Mesenchymal stem cell (in vitro differentiated cells and primary cell): ENCODE data around the gene R3HDM4.

Source experiments
- DNase-seq: peaks from one replicate; pipeline ENCODE4 v3.0.0-alpha.2; 2013
- H2AFZ ChIP-seq: one replicate; pipeline ENCODE4 v1.6.1; 2013; ENCODE audit warnings: low read depth, mild to moderate bottlenecking, control low read depth, inconsistent platforms, low read length, moderate library complexity
- H2AK5ac ChIP-seq: 2 replicates; pipeline ENCODE4 v1.6.1; 2013; ENCODE audit warnings: low read length, moderate library complexity, mild to moderate bottlenecking, inconsistent platforms; ENCODE audit not compliant: severe bottlenecking
- H2BK120ac ChIP-seq: one replicate; pipeline ENCODE4 v1.6.1; 2013; ENCODE audit warnings: low read depth, mild to moderate bottlenecking, inconsistent platforms, low read length, moderate library complexity
- H2BK12ac ChIP-seq, 2 experiments: one replicate each; pipeline ENCODE4 v1.6.1; 2013; ENCODE audit warnings: inconsistent platforms in 2 of 2, low read length in 2 of 2, mild to moderate bottlenecking in 2 of 2, moderate library complexity in 2 of 2, control low read depth in 1 of 2
- H2BK15ac ChIP-seq: one replicate; pipeline ENCODE4 v1.6.1; 2013; ENCODE audit warnings: mild to moderate bottlenecking, low read depth, inconsistent platforms; ENCODE audit not compliant: poor library complexity, severe bottlenecking
- H2BK5ac ChIP-seq: 2 replicates; pipeline ENCODE4 v1.6.1; 2013; ENCODE audit warnings: low read depth, mild to moderate bottlenecking, low read length, control low read depth, inconsistent platforms; ENCODE audit not compliant: poor library complexity, severe bottlenecking
- H3K14ac ChIP-seq, 2 experiments: one replicate each; pipeline ENCODE4 v1.6.1; 2013; ENCODE audit warnings: inconsistent platforms in 2 of 2, low read length in 2 of 2, control low read depth in 1 of 2, mild to moderate bottlenecking in 1 of 2, moderate library complexity in 1 of 2
- H3K18ac ChIP-seq, 2 experiments: one replicate each; pipeline ENCODE4 v1.6.1; 2013; ENCODE audit warnings: inconsistent platforms in 2 of 2, low read length in 2 of 2, control low read depth in 1 of 2, low read depth in 1 of 2, mild to moderate bottlenecking in 1 of 2
- H3K23ac ChIP-seq, 2 experiments: one replicate each; pipeline ENCODE4 v1.6.1; 2013; ENCODE audit warnings: inconsistent platforms in 2 of 2, low read length in 2 of 2, mild to moderate bottlenecking in 2 of 2, moderate library complexity in 2 of 2, control low read depth in 1 of 2
- H3K27ac ChIP-seq: 2 replicates; pipeline ENCODE4 v1.5.1; 2013; ENCODE audit warnings: mild to moderate bottlenecking, moderate library complexity, low read length, control low read depth, inconsistent platforms; ENCODE audit not compliant: poor library complexity, severe bottlenecking
- H3K27me3 ChIP-seq, 2 experiments: 2 replicates each; pipeline versions ENCODE4 v1.6.1 to v1.7.0; 2013; ENCODE audit warnings: low read length in 2 of 2, mild to moderate bottlenecking in 2 of 2, moderate library complexity in 2 of 2, control low read depth in 1 of 2, inconsistent platforms in 1 of 2; ENCODE audit not compliant: control insufficient read depth in 1 of 2, insufficient read depth in 1 of 2
- H3K36me3 ChIP-seq, 2 experiments: 2 replicates each; pipeline versions ENCODE4 v1.6.1 to v1.7.0; 2013; ENCODE audit warnings: low read length in 2 of 2, control low read depth in 1 of 2, inconsistent platforms in 1 of 2, low read depth in 1 of 2, mild to moderate bottlenecking in 1 of 2; ENCODE audit not compliant: insufficient read depth in 2 of 2, control insufficient read depth in 1 of 2
- H3K4ac ChIP-seq, 2 experiments: one replicate each; pipeline ENCODE4 v1.6.1; 2013; ENCODE audit warnings: inconsistent platforms in 2 of 2, low read length in 2 of 2, mild to moderate bottlenecking in 2 of 2, moderate library complexity in 2 of 2, control low read depth in 1 of 2, low read depth in 1 of 2
- H3K4me1 ChIP-seq: 2 replicates; pipeline ENCODE4 v1.6.1; 2013; ENCODE audit warnings: low read depth, low read length, control low read depth; ENCODE audit not compliant: control insufficient read depth, insufficient read depth
- H3K4me2 ChIP-seq: 2 replicates; pipeline ENCODE4 v1.6.1; 2013; ENCODE audit warnings: low read length, mild to moderate bottlenecking, inconsistent platforms; ENCODE audit not compliant: poor library complexity, severe bottlenecking
- H3K4me3 ChIP-seq, 2 experiments: 2 replicates each; pipeline versions ENCODE4 v1.5.1 to v1.7.0; 2013; ENCODE audit warnings: low read length in 2 of 2, mild to moderate bottlenecking in 2 of 2, control low read depth in 1 of 2, low read depth in 1 of 2; ENCODE audit not compliant: insufficient read depth in 1 of 2
- H3K79me1 ChIP-seq: replicated peaks from 2 replicates; pipeline ENCODE4 v1.6.1; 2013; ENCODE audit warnings: mild to moderate bottlenecking, control low read depth, low read length, inconsistent platforms; ENCODE audit not compliant: poor library complexity, severe bottlenecking
- H3K9ac ChIP-seq: 2 replicates; pipeline ENCODE4 v1.7.0; 2013; ENCODE audit warnings: mild to moderate bottlenecking, low read length, moderate library complexity
- H3K9me3 ChIP-seq: 2 replicates; pipeline ENCODE4 v1.7.0; 2013; ENCODE audit warnings: mild to moderate bottlenecking, low read length; ENCODE audit not compliant: control insufficient read depth
- H4K8ac ChIP-seq: one replicate; pipeline ENCODE4 v1.6.1; 2013; ENCODE audit warnings: inconsistent platforms, mild to moderate bottlenecking, low read length, moderate library complexity
- H4K91ac ChIP-seq: one replicate; pipeline ENCODE4 v1.6.1; 2013; ENCODE audit warnings: mild to moderate bottlenecking, low read length, inconsistent platforms
- WGBS: methylation state at CpG from one replicate; pipeline ENCODE4 v1.1.7; 2013; ENCODE audit warnings: mixed read lengths; 5-methylcytosine and 5-hydroxymethylcytosine counted together

R3HDM4 gene

GRCh38 chr19:911197-912033, 1.6 kb downstream of the R3HDM4 start:
- no peak overlapping the region for H4K8ac ChIP-seq
- peak overlapping the region in 1 of 2 experiments; percentile 6 for H2BK12ac ChIP-seq
- H3K9ac ChIP-seq = no peak overlapping the region
- no peak overlapping the region for H3K4ac ChIP-seq
- no peak overlapping the region for H3K14ac ChIP-seq
- no peak overlapping the region for H3K23ac ChIP-seq
- H4K91ac ChIP-seq = no peak overlapping the region
- no peak overlapping the region for H2BK120ac ChIP-seq
- no peak overlapping the region for H3K27ac ChIP-seq
- H2AK5ac ChIP-seq = no peak overlapping the region
- no peaks in the 10 kb centered on the region for H3K27me3 ChIP-seq
- H3K4me3 ChIP-seq = peak overlapping the region; percentile 42 to 56
- peak overlapping the region; percentile 61 for H3K4me2 ChIP-seq
- no peak overlapping the region for H2BK5ac ChIP-seq
- DNase-seq = no peak
- no peaks in the 10 kb centered on the region for H3K9me3 ChIP-seq
- H2AFZ ChIP-seq = no peak overlapping the region
- no peak overlapping the region for H3K18ac ChIP-seq
- no peak overlapping the region for H2BK15ac ChIP-seq
- H3K79me1 ChIP-seq = peaks cover 8% of the 10 kb centered on the region
- 94% methylated on average over 46 of the region's 54 CpGs for WGBS
- H3K36me3 ChIP-seq = peaks cover 0 to 22% of the 10 kb centered on the region in 2 experiments
- peaks cover 23% of the 10 kb centered on the region for H3K4me1 ChIP-seq

- no peak overlapping the region for H2BK12ac ChIP-seq
- H3K4me1 ChIP-seq = peaks cover 35% of the 10 kb centered on the region
- no peak overlapping the region for H3K4me3 ChIP-seq
- no peak overlapping the region for H3K4me2 ChIP-seq
- no peak overlapping the region for H3K9ac ChIP-seq
- DNase-seq = no peak
- 84% methylated on average over 14 of the region's 14 CpGs for WGBS
- no peak overlapping the region for H2BK5ac ChIP-seq
- H2BK15ac ChIP-seq = no peak overlapping the region
- peaks cover 8% of the 10 kb centered on the region for H3K79me1 ChIP-seq
- H3K9me3 ChIP-seq = no peaks in the 10 kb centered on the region
- no peak overlapping the region for H3K14ac ChIP-seq
- no peak overlapping the region for H3K27ac ChIP-seq
- no peak overlapping the region for H4K8ac ChIP-seq
- H3K4ac ChIP-seq = peak overlapping the region in 1 of 2 experiments; percentile 83
- H3K18ac ChIP-seq = no peak overlapping the region
- no peak overlapping the region for H2AFZ ChIP-seq
- H3K23ac ChIP-seq = peak overlapping the region in 1 of 2 experiments; percentile 70
- no peak overlapping the region for H4K91ac ChIP-seq
- H3K36me3 ChIP-seq = peaks cover 0 to 30% of the 10 kb centered on the region in 2 experiments
- no peak overlapping the region for H2BK120ac ChIP-seq
- H3K27me3 ChIP-seq = no peaks in the 10 kb centered on the region
- no peak overlapping the region for H2AK5ac ChIP-seq
Observed at GRCh38 chr19:907183-907853, 5.7 kb downstream of the R3HDM4 start.

- no peak overlapping the region for H4K91ac ChIP-seq
- H3K9me3 ChIP-seq = no peaks in the 10 kb centered on the region
- DNase-seq = no peak
- H3K23ac ChIP-seq = no peak overlapping the region
- peaks cover 34% of the 10 kb centered on the region for H3K4me1 ChIP-seq
- no peak overlapping the region for H3K9ac ChIP-seq
- no peak overlapping the region for H2AK5ac ChIP-seq
- no peak overlapping the region for H3K27ac ChIP-seq
- WGBS = 94% methylated on average over 3 of the region's 7 CpGs
- no peak overlapping the region for H3K4ac ChIP-seq
- H2BK12ac ChIP-seq = no peak overlapping the region
- H3K36me3 ChIP-seq = peaks cover 0 to 34% of the 10 kb centered on the region in 2 experiments
- no peaks in the 10 kb centered on the region for H3K27me3 ChIP-seq
- no peak overlapping the region for H2BK5ac ChIP-seq
- no peak overlapping the region for H2BK15ac ChIP-seq
- H3K4me3 ChIP-seq = no peak overlapping the region
- H3K14ac ChIP-seq = no peak overlapping the region
- H3K79me1 ChIP-seq = peaks cover 14% of the 10 kb centered on the region
- no peak overlapping the region for H2AFZ ChIP-seq
- no peak overlapping the region for H3K4me2 ChIP-seq
- no peak overlapping the region for H4K8ac ChIP-seq
- H3K18ac ChIP-seq = no peak overlapping the region
- H2BK120ac ChIP-seq = no peak overlapping the region
Observed at GRCh38 chr19:906480-906879, 6.5 kb downstream of the R3HDM4 start.

- Histone ChIP-seq H3K36me3 (peaks cover 2 to 46% of the 10 kb centered on the region in 2 experiments), H3K4me3 (no peak overlapping the region), H3K23ac (no peak overlapping the region), H2BK15ac (no peak overlapping the region), H2BK120ac (no peak overlapping the region), H2AK5ac (no peak overlapping the region), H2AFZ (no peak overlapping the region), H3K14ac (no peak overlapping the region), H3K79me1 (peaks cover 28% of the 10 kb centered on the region), H3K4ac (no peak overlapping the region), H3K9me3 (no peaks in the 10 kb centered on the region), H3K27ac (no peak overlapping the region), H4K8ac (no peak overlapping the region), H4K91ac (no peak overlapping the region), H3K18ac (no peak overlapping the region), H3K27me3 (no peaks in the 10 kb centered on the region), H2BK5ac (no peak overlapping the region), H3K9ac (no peak overlapping the region), H2BK12ac (no peak overlapping the region), H3K4me2 (no peak overlapping the region), H3K4me1 (peaks cover 40% of the 10 kb centered on the region)
- WGBS = 98% methylated on average over 8 of the region's 8 CpGs
- DNase-seq = no peak
Observed at GRCh38 chr19:904545-904944, 8.5 kb downstream of the R3HDM4 start.
